ENCODE data around the gene RREB1. TPM values are rescaled to one million over a fixed set of nuclear protein-coding genes. Genes with fewer than 3 reads are reported as not detected.
A peak's percentile ranks its signal among the peaks of the same experiment; 100 is the strongest.

RREB1 gene
- polyA plus RNA-seq, 1 experiment: 1.2 TPM

DNA sequence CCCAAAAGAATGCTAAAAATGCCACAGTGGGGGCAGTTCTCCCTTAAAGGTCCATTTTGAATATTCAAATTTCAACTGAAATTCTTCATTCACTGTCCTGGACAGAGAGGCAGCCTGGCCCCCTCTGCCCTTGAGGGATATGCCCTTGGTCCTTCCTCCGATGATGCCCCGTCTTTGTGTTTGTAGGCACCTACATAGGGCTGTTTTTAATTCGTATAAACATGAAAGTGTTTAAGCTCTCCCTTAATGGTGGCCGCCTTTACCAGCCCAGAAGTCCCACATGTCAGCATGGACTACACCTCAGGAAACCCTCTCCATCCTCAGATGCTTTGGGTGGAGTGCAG lies 135.0 kb downstream of the RREB1 start:
- Histone ChIP-seq H3K27me3 (ENCODE audit: control insufficient read depth, insufficient read depth, low read length) (no peaks in the 10 kb centered on the region), H3K36me3 (ENCODE audit: control insufficient read depth, insufficient read depth, low read length) (peaks cover 16% of the 10 kb centered on the region), H3K4me3 (ENCODE audit: low read depth, low read length) (no peak overlapping the region)
- ChIA-PET POLR2A (interaction anchor here (1.6 kb wide), 1 partner anchor 135 kb away, joined by 4 read pairs; the partner anchor contains the start of gene RREB1), CTCF (interaction anchor here (0.7 to 4.4 kb wide), 25 partner anchors 8 to 583 kb away, joined by 3 to 53 read pairs (median 3); partner anchors contain the start of gene RREB1)
- no peak for DNase-seq (ENCODE audit: low read depth)
- TF ChIP-seq, protein P1, sequence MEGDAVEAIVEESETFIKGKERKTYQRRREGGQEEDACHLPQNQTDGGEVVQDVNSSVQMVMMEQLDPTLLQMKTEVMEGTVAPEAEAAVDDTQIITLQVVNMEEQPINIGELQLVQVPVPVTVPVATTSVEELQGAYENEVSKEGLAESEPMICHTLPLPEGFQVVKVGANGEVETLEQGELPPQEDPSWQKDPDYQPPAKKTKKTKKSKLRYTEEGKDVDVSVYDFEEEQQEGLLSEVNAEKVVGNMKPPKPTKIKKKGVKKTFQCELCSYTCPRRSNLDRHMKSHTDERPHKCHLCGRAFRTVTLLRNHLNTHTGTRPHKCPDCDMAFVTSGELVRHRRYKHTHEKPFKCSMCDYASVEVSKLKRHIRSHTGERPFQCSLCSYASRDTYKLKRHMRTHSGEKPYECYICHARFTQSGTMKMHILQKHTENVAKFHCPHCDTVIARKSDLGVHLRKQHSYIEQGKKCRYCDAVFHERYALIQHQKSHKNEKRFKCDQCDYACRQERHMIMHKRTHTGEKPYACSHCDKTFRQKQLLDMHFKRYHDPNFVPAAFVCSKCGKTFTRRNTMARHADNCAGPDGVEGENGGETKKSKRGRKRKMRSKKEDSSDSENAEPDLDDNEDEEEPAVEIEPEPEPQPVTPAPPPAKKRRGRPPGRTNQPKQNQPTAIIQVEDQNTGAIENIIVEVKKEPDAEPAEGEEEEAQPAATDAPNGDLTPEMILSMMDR (IDR thresholded peaks at IDR 0.05; ENCODE audit: insufficient read depth, low read depth, low read length): no peak

DNA sequence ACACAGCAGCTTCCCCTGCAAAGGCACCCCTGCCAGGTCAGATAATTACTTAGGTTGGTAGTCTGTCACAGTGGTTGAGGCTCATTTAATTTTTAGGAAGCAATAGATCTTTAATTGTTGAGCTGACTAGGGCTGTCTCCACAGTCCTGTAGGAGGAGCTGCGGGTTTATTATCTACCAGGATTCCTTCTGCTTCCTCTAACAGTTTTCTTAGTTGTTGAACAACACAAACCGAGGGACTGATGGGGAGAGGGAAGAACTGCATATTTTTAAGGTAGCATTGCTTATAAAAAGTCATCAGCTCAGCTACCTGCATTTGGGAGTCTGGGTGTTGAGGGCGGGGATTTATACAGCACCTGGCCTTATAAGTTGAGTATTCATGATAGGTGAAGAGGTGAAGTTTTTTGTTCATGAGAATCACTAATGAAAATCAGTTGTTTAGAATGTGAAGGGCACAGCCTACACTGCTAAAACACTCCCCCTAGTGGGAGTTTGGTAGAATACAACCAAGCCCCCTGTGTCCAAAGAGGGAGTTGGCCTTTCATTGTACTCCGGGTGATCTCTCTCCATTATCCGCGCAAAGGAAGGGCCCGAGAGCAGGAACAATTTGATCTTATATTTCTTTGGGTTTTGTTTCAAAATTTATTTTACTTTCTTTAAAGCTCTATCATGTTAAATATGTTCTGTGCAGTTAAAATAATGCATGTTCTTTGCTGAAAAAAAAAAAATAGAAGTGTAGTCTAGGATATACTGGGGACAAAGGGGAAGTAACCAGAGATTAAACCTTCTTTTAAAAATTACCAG lies 135.6 kb downstream of the RREB1 start:
- peaks cover 20% of the 10 kb centered on the region for H3K36me3 ChIP-seq (ENCODE audit: control insufficient read depth, insufficient read depth, low read length)
- DNase-seq (ENCODE audit: low read depth): peak; percentile 27
- H3K27me3 ChIP-seq (ENCODE audit: control insufficient read depth, insufficient read depth, low read length): no peaks in the 10 kb centered on the region
- CTCF ChIA-PET: interaction anchor here (0.6 to 4.4 kb wide), 36 partner anchors 8 to 583 kb away, joined by 3 to 53 read pairs (median 3); partner anchors contain the start of gene RREB1
- TF ChIP-seq, protein P1 (IDR thresholded peaks at IDR 0.05; ENCODE audit: insufficient read depth, low read depth, low read length): peak; percentile 82
- no peak overlapping the region for H3K4me3 ChIP-seq (ENCODE audit: low read depth, low read length)
- POLR2A ChIA-PET: interaction anchor here (1.6 kb wide), 1 partner anchor 135 kb away, joined by 4 read pairs; the partner anchor contains the start of gene RREB1

DNA sequence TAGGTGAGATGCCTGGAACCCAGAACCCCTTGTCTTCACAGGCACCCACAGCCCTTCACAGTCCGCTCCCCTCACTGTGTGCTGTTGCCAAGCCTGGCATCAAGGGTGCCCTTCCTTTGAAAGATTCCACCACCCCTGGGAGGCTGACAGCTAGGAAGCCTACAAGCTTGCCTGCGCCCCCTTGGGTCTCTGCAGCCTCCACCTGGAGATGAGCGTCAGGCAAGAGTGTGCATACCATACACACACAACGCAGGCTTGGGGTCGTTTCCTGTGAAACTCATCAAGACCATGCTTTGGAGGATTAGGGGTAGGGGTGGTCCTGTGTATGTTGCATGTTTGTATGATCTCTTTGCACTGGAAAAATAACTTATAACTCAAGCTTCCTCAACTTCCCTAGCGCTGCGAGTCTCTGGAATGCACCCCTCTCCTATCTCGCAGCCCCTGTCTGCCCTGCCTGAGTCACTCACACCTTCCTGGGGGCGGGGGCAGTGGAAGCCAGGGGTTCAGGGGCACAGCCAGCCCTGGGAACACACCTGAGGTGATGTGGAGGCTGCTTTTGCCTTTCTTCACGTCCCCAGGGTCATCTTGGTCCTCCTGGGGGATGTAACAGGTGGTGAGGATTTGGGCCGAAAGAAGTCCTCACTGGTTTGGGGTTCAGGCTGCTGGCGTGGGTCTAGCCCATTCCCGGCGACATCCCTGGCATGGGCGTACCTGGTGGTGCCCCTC lies 138.1 kb downstream of the RREB1 start:
- TF ChIP-seq, protein P1 (IDR thresholded peaks at IDR 0.05; ENCODE audit: insufficient read depth, low read depth, low read length): no peak
- Histone ChIP-seq H3K36me3 (ENCODE audit: control insufficient read depth, insufficient read depth, low read length) (peaks cover 21% of the 10 kb centered on the region), H3K4me3 (ENCODE audit: low read depth, low read length) (no peak overlapping the region), H3K27me3 (ENCODE audit: control insufficient read depth, insufficient read depth, low read length) (no peaks in the 10 kb centered on the region)
- no peak for DNase-seq (ENCODE audit: low read depth)
- CTCF ChIA-PET: interaction anchor here (3.7 to 4.4 kb wide), 2 partner anchors 523 to 569 kb away, joined by 19 to 53 read pairs; no protein-coding TSS in a partner anchor
- POLR2A ChIA-PET: no interaction called here

DNA sequence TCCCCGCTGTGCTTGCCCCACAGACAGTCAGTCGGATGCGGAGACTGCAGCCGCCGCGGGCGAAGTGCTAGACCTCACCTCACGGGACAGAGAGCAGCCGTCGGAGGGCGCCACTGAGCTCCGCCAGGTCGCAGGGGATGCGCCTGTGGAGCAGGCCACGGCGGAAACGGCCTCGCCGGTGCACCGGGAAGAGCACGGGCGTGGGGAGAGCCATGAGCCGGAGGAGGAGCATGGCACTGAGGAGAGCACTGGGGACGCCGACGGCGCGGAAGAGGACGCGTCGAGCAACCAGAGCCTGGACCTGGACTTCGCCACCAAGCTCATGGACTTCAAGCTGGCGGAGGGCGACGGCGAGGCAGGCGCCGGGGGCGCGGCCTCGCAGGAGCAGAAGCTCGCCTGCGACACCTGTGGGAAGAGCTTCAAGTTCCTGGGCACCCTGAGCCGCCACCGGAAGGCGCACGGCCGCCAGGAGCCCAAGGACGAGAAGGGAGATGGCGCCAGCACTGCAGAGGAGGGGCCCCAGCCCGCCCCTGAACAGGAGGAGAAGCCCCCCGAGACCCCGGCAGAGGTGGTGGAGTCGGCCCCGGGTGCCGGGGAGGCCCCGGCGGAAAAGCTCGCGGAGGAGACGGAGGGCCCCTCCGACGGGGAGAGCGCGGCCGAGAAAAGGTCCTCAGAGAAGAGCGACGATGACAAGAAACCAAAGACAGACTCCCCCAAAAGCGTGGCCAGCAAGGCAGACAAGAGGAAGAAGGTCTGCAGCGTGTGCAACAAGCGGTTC lies 138.8 kb downstream of the RREB1 start:
- H3K36me3 ChIP-seq (ENCODE audit: control insufficient read depth, insufficient read depth, low read length): peaks cover 20% of the 10 kb centered on the region
- DNase-seq (ENCODE audit: low read depth): no peak
- TF ChIP-seq, protein P1 (IDR thresholded peaks at IDR 0.05; ENCODE audit: insufficient read depth, low read depth, low read length): no peak
- ChIA-PET CTCF (interaction anchor here (3.7 kb wide), 1 partner anchor 570 kb away, joined by 19 read pairs; no protein-coding TSS in a partner anchor), POLR2A (no interaction called here)
- no peak overlapping the region for H3K4me3 ChIP-seq (ENCODE audit: low read depth, low read length)
- no peaks in the 10 kb centered on the region for H3K27me3 ChIP-seq (ENCODE audit: control insufficient read depth, insufficient read depth, low read length)
